Measurements from ENCODE around the gene ARPC2.

GRCh38 chr2:218202266-218202665 is 14.7 kb upstream of the ARPC2 start:
- TF ChIP-seq POLR2A (IDR thresholded peaks at IDR 0.05; ENCODE audit: low read length), result no peak
- TF ChIP-seq GATA1 (IDR thresholded peaks at IDR 0.05; ENCODE audit: low read depth, low read length), result no peak
